SKM-1 (cell line): ENCODE measurements around the gene ZCCHC14.
"Not testable (repeated sequence)": the region's sequence is repeated elsewhere in the genome, so short reads cannot be mapped to it uniquely, and the experiment has no call there.

ENCODE experiments used
- DNase-seq: peaks from one replicate; lab custom pipeline; 2025; ENCODE audit not compliant: unreplicated experiment; lab: John Stamatoyannopoulos, UW

The ZCCHC14 gene

GRCh38 chr16:87525352-87525751, 32.5 kb upstream of the ZCCHC14 start:
- no peak for DNase-seq

DNA sequence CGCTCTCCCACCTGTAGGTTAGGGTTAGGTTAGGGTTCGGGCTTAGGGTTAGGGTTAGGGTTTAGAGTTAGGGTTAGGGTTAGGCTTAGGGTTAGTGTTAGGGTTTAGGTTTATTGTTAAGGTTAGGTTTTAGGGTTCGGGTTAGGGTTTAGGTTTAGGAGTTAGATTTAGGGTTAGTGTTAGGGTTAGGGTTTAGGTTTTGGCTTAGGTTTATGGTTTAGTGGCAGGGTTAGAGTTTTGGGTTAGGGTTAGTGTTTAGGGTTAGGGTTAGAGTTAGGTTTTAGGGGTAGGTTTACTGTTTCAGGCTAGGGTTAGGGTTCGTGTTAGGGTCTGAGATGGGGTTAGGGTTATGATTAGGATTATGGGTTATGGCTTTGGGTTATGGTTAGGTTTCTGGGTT, 31.6 kb upstream of the ZCCHC14 start:
- no peak for DNase-seq

GRCh38 chr16:87523605-87524004, 30.8 kb upstream of the ZCCHC14 start:
- DNase-seq: not testable (repeated sequence)

GRCh38 chr16:87521764-87522163, 28.9 kb upstream of the ZCCHC14 start:
- not testable (repeated sequence) for DNase-seq

DNA sequence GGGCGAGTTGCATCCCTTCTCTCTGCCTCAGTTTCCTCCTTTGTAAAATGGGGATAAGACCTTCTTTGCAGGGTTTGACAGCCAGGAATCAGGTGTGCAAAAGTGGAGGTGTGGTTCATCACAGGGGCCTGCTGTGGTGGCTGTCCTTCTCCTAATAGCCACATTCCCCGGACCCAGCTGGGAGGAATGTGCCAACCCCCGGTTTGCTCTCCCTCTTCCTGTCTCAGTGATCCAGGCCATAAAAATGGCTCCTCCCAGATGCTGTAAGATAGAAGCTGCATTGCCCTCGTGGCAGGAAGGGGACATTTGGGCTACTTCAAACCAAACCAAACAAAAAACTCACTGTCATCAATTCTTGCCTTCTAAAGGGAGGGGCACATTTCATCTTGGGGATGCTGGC, 26.3 kb upstream of the ZCCHC14 start:
- not testable (repeated sequence) for DNase-seq

DNA sequence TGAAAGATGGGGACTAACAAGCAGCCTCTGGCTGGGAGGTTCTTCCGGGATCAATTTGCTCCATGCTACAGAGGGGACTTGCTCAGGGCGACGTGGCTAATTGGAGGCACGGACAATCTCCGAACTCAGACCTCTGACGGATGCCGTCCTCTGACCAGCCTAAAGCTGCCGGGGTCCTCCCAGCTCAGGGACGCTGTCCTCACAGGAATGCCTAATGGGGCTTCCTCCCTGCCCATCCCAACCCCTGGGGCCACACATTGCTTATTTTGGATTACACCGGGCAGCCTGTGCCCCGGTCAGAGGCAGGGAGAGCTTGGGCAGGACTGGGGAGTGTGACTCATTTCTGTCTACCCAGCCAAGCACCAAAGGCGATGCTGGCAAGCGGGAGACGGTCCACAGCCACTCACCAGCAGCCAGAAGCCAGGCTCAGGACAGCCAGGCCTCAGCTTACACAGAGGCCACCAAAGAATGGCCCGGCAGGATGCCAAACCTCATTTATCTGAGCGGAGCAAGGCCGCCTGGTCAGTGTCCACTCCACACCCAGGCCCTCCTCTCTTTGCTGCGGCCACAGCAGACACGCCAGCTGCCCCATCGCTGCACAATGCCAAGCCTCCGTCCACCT, 25.7 kb upstream of the ZCCHC14 start:
- not testable (repeated sequence) for DNase-seq

DNA sequence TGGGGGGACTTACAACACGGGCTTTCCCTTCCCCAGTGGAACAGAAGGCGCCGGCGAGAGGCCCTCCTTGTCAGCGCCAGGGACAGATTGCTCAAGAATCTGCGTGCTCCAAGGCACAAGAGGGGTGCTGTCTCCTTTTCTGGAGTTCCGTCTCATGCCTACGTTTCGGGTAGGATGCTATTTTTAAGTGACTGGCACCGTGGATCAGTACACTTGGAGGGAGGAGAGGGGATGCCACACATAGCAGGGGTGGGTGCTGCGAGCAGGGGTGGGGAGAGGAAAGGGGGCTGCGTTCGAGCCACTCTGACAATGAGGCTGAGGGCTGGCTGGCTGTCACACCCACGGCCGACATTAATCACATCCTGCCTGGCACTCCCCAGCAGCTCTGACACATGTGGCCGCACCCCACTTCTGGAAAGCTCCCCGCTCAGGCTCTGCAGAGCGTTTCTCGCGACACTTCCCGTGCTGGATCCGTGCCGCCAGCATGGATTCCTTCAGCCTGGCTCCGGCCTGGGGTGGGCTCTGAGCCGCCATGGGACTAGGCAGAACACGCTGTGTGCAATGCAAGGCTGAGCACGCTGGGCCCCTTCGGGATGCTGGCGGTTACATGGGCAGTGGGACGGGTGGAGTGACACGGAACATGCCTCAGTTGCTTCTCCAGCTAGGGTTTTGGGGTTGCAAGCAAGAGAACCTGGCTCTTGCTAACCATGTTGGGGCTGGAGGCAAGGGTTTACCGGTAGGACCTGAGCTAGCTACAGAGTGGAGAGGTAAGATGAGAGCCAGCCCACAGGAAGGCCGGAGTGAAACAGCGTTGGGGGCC, 25.0 kb upstream of the ZCCHC14 start:
- not testable (repeated sequence) for DNase-seq

GRCh38 chr16:87516361-87516760, 23.5 kb upstream of the ZCCHC14 start:
- no peak for DNase-seq

DNA sequence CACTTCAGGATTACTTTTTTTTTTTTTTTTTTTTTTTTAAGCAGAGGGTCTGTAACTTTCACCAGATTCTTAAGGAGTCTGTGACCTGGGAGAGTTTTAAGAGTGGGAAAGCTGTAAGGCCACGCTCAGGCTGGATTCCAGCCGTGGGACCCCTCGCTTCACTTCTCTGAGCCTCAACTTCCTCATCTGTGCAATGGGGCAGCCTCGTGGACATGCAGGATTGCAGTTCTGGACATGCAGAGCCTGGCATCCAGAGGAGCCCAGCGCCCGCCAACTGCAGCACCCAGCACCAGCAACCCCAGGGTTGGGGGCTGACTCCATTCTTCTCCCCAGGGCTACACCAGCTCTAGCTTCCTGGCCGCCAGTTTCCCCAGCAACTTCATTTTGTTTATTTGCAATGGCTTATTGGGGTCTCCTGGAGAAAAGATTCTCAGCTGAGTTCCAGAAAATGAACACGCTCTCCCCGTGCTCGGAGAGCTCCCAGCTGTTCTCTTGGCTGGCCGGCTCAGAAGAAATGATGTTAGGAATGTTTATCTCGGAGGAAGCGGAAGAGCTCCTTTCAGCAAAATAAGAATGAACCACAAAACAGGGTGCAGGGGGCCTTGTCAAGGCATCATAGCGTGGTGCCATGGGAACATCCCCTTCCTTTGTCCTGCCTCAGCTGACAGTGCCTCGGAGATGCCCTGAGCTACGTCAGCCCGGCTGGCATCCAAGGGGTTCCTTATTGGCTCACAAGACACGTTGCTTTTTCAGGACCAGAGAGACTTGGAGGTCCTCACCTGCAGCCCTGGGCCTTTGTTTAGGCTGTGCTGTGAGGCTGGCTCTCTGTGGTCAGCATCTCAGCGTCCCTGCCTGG, 22.9 kb upstream of the ZCCHC14 start:
- DNase-seq: no peak

DNA sequence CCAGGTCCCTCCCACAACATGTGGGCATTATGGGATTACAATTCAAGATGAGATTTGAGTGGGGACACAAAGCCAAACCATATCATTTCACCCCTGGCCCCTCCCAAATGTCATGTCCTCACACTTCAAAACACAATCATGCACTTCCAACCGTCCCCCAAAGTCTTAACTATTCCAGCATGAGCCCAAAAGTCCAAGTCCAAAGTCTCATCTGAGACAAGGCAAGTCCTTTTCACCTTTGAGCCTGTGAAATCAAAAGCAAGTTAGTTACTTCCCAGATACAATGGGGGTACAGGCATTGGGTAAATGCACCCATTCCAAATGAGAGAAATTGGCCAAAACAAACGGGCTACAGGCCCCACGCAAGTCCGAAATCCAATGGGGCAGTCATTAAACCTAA, 17.0 kb upstream of the ZCCHC14 start:
- DNase-seq: not testable (repeated sequence)

GRCh38 chr16:87507351-87508069, 14.7 kb upstream of the ZCCHC14 start:
- DNase-seq: no peak

GRCh38 chr16:87506423-87507350, 13.9 kb upstream of the ZCCHC14 start:
- DNase-seq: no peak

- no peak for DNase-seq
Measured at GRCh38 chr16:87505834-87506233, 13.0 kb upstream of the ZCCHC14 start.

DNA sequence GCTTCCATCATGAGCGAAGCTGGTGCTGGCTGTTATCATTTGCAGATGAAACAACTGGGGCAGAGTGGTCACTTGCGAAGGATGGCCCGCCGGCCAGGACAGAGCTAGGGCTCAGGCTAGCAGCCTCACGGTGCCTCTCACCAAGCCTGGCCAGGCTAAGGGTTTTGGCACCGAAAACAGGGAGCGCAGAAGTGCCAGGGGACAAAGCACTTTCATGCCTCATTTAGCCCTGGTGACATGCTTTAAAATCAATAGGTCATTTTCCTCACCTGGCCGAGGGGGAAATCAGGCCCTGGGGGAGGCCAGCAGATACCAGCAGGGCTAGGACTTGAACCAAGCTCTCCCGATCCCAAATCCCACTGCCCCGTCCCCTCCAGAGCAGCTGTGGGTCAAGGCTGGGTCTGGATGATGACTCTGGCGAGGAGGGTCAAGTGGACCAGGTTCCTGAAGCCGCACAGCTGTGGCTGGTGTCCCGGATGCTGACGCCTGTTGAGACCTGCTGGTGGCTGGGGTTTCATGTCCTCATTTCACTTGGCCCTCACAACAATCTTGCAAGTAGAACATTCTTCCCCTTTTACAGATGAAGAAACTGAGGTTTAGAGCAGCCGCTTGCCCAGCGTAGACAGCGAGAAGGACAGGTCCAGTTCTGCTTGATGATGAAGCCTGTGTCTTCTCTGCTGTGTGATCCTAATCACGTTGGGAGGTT, 10.6 kb upstream of the ZCCHC14 start:
- not testable (repeated sequence) for DNase-seq

GRCh38 chr16:87502308-87502969, 9.6 kb upstream of the ZCCHC14 start:
- no peak for DNase-seq

- DNase-seq: no peak
Measured at GRCh38 chr16:87501117-87501516, 8.3 kb upstream of the ZCCHC14 start.

DNA sequence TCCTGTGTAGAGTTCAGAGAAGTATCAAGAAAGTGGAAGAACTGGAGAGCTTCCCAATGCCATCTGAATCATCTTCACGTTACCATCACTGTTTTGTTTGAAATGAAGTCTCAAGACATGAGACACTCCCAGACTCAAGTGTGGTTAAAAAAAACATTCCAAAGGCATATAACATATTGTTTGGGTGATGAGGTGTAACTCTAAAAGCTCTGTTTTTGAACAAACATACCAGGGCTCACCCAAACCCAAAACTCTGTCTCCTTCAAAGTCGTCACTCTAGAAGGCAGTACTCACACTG, 6.3 kb upstream of the ZCCHC14 start:
- no peak for DNase-seq

DNA sequence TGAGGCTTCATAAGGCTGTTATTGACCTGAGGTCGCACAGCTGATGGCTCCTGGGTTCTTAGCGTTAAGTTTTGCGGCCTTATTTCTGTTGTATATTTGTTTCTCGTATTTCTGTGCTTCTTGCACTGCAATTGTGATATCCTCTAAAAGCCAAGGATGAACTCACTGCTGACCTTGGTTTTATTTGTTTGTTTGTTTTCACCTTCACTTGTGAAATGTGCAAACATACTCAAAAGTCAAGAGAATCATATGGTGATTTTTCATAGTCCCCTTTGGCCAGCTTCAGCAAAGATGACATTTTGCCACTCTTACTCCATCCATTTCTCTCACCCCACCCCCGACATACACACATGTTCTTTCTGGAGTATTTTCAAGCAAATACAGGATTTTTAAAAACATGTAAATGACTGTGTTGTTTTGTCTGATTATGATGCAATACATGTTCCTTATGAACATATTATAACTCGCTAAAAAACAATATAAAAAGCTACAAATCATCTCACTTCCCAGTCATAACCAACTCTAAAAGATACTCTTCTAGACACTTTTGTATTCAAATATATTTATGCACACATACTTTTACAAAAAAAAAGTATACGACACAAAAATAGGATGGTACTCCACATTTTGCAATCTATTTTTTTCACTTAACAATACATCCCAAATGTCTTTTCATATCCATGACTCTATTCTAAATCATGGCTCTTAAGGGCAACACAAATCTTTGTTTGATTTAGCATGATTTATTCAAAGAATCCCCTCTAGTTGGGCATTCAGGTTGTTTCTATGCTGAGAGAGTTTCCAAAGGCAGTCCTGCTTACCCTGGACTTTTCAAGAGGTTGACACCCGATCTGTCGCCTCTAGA, 5.7 kb upstream of the ZCCHC14 start:
- no peak for DNase-seq
